Measurements from ENCODE around the gene ZXDB. TPM values are rescaled to one million over a fixed set of nuclear protein-coding genes. Genes with fewer than 3 reads are reported as not detected.
A peak's percentile ranks its signal among the peaks of the same experiment; 100 is the strongest.

ZXDB gene
- total and polyA plus RNA-seq, 10 of the 15 experiments (the other 5 are each of a cell fraction or from before 2014, with no cell fraction given): 0.47 to 8.1 (median 2.9) TPM

GRCh38 chrX:57587062-57587461 lies 4.7 kb upstream of the ZXDB start:
- RAD21 ChIA-PET (ENCODE audit: unreplicated experiment): no interaction called here
- ATAC-seq: no peak
- intact Hi-C loops (cut with micrococcal nuclease; ENCODE audit: unreplicated experiment) (no loop called here), in situ Hi-C loops (cut with MboI) (loop anchor here (25.0 kb wide), 1 partner anchor 775 kb away; no protein-coding TSS in a partner anchor)
- POLR2A ChIA-PET: no interaction called here
- 56% methylated on average over 2 of the region's 2 CpGs for WGBS (ENCODE audit: insufficient coverage, insufficient replicate concordance, low lambda C conversion rate, missing lambda C conversion rate)
- no TSS peak for BruUV-seq (replicated peaks)
- no peaks in the 10 kb centered on the region for H4K20me1 ChIP-seq (ENCODE audit: control insufficient read depth, insufficient read depth)
- no peak overlapping the region for H3K27ac ChIP-seq (ENCODE audit: control insufficient read depth, insufficient read depth)
- H3K9me3 ChIP-seq (replicated peaks; ENCODE audit: control insufficient read depth, insufficient read depth, low read length): no peaks in the 10 kb centered on the region
- no peaks in the 10 kb centered on the region for H3K27me3 ChIP-seq (replicated peaks in 1 of 2; ENCODE audit: control insufficient read depth in 2 of 2, insufficient read depth in 2 of 2, low read length in 1 of 2)
- no peak overlapping the region for H3K4me3 ChIP-seq
- no peak overlapping the region for H2AFZ ChIP-seq (ENCODE audit: control insufficient read depth, low read depth, low read length)
- no peak overlapping the region for H3K9ac ChIP-seq (ENCODE audit: control insufficient read depth, insufficient read depth, low read length)
- no peaks in the 10 kb centered on the region for H3K79me2 ChIP-seq (ENCODE audit: control insufficient read depth, insufficient read depth, low read length)
- CTCF ChIA-PET: no interaction called here
- no peak for DNase-seq (ENCODE audit: low read depth, low spot score)
- H3K36me3 ChIP-seq (ENCODE audit: control insufficient read depth in 2 of 2, insufficient read depth in 2 of 2, low read length in 1 of 2): no peaks in the 10 kb centered on the region
- no peak for FAIRE-seq
- SMC1A ChIA-PET (ENCODE audit: uncharacterized antibody, unreplicated experiment): interaction anchor here (0.6 kb wide), 1 partner anchor 81 kb away, joined by 3 read pairs; no protein-coding TSS in a partner anchor
- TF ChIP-seq ELK1 (IDR thresholded peaks at IDR 0.05; ENCODE audit: low read depth, low read length): no peak
- no peaks in the 10 kb centered on the region for H3K4me1 ChIP-seq (ENCODE audit: control insufficient read depth, insufficient read depth, low read length)
- no peak overlapping the region for H3K4me2 ChIP-seq (ENCODE audit: control insufficient read depth, insufficient read depth)

- RAD21 ChIA-PET (ENCODE audit: unreplicated experiment): no interaction called here
- in situ Hi-C loops (cut with MboI): loop anchor here (25.0 kb wide), 1 partner anchor 775 kb away; no protein-coding TSS in a partner anchor
Observed at GRCh38 chrX:57587607-57588006, 4.2 kb upstream of the ZXDB start.

More at GRCh38 chrX:57587607-57588006, 4.2 kb upstream of the ZXDB start:
- 44% methylated on average over 2 of the region's 2 CpGs for WGBS (ENCODE audit: insufficient coverage, insufficient replicate concordance, low lambda C conversion rate, missing lambda C conversion rate)
- no peak overlapping the region for H3K27ac ChIP-seq (ENCODE audit: control insufficient read depth, insufficient read depth)
- H3K9ac ChIP-seq (ENCODE audit: control insufficient read depth, insufficient read depth, low read length): no peak overlapping the region
- CTCF ChIA-PET: interaction anchor here (1.2 to 1.9 kb wide), 2 partner anchors 8 to 10 kb away, joined by 3 to 5 read pairs; no protein-coding TSS in a partner anchor
- DNase-seq (ENCODE audit: low read depth, low spot score) (no peak), FAIRE-seq (no peak), ATAC-seq (peak; percentile 14; the same call in 1 of the 3 replicates)
- no peak overlapping the region for H3K4me3 ChIP-seq
- BruUV-seq (replicated peaks): no TSS peak
- no peak overlapping the region for H3K4me2 ChIP-seq (ENCODE audit: control insufficient read depth, insufficient read depth)
- H3K9me3 ChIP-seq (replicated peaks; ENCODE audit: control insufficient read depth, insufficient read depth, low read length): no peaks in the 10 kb centered on the region
- no peaks in the 10 kb centered on the region for H3K4me1 ChIP-seq (ENCODE audit: control insufficient read depth, insufficient read depth, low read length)
- H3K79me2 ChIP-seq (ENCODE audit: control insufficient read depth, insufficient read depth, low read length): peaks cover 1% of the 10 kb centered on the region
- no peak for TF ChIP-seq MYC (IDR thresholded peaks at IDR 0.05; ENCODE audit: insufficient read depth, insufficient read length, insufficient replicate concordance, low read length, severe bottlenecking)
- peak; percentile 88 for TF ChIP-seq SPI1 (IDR thresholded peaks at IDR 0.05; ENCODE audit: borderline replicate concordance, insufficient read depth, low read depth, low read length)
- SMC1A ChIA-PET (ENCODE audit: uncharacterized antibody, unreplicated experiment): no interaction called here
- no peaks in the 10 kb centered on the region for H3K36me3 ChIP-seq (ENCODE audit: control insufficient read depth in 2 of 2, insufficient read depth in 2 of 2, low read length in 1 of 2)
- no peak overlapping the region for H2AFZ ChIP-seq (ENCODE audit: control insufficient read depth, low read depth, low read length)
- intact Hi-C loops (cut with micrococcal nuclease; ENCODE audit: unreplicated experiment): no loop called here
- no peaks in the 10 kb centered on the region for H3K27me3 ChIP-seq (replicated peaks in 1 of 2; ENCODE audit: control insufficient read depth in 2 of 2, insufficient read depth in 2 of 2, low read length in 1 of 2)
- POLR2A ChIA-PET: no interaction called here
- no peaks in the 10 kb centered on the region for H4K20me1 ChIP-seq (ENCODE audit: control insufficient read depth, insufficient read depth)
